ENCODE results near the gene ELL3. TPM values are rescaled to one million over a fixed set of nuclear protein-coding genes. Genes with fewer than 3 reads are reported as not detected.

Gene ELL3
- total RNA-seq, 1 donor from 2014 or later: 5.9 TPM

- DNase-seq (ENCODE audit: low read depth): no peak
Measured at GRCh38 chr15:43723151-43723550, 53.6 kb downstream of the ELL3 start.

Other genes starting within 250 kb of the ELL3 start
- 9.6 and 43.3 TPM in 2 replicates for gene PPIP5K1, start 186.8 kb downstream of the ELL3 start, total RNA-seq
- 0.10 and 1.9 TPM in 2 replicates for gene CKMT1B, start 182.9 kb downstream of the ELL3 start, total RNA-seq
- 0.05 TPM in 1 of 2 replicates, not detected in the other for gene STRC, start 158.2 kb downstream of the ELL3 start, total RNA-seq
- gene CATSPER2, start 128.1 kb downstream of the ELL3 start, total RNA-seq: 0.52 and 0.60 TPM in 2 replicates
- gene CKMT1A, start 83.1 kb downstream of the ELL3 start, total RNA-seq: 0.35 TPM in 1 of 2 replicates, not detected in the other
- 129 and 275 TPM in 2 replicates for gene PDIA3, start 30.5 kb downstream of the ELL3 start, total RNA-seq
- 765 and 780 TPM in 2 replicates for gene SERF2, start 15.4 kb upstream of the ELL3 start, total RNA-seq
- gene SERINC4, start 23.3 kb upstream of the ELL3 start, total RNA-seq: 0.05 TPM in 1 of 2 replicates, not detected in the other
- gene HYPK, start 23.6 kb upstream of the ELL3 start, total RNA-seq: 3.0 and 4.0 TPM in 2 replicates
- gene MFAP1, start 47.7 kb upstream of the ELL3 start, total RNA-seq: 34.7 and 54.1 TPM in 2 replicates
- 3.8 and 17.0 TPM in 2 replicates for gene WDR76, start 50.0 kb upstream of the ELL3 start, total RNA-seq